Activated CD4-positive, alpha-beta T cell treated with anti-CD3 and anti-CD28 coated beads, Interleukin-2, amount 10 ng/mL, durations not matched to agents 7 days and 5 days (primary cell): ENCODE results near the gene AUTS2. TPM values are rescaled to one million over a fixed set of nuclear protein-coding genes. Genes with fewer than 3 reads are reported as not detected.
"Not testable (repeated sequence)": the region's sequence is repeated elsewhere in the genome, so short reads cannot be mapped to it uniquely, and the experiment has no call there.

Experiments
- CTCF ChIA-PET: fragments of 350-600 bp; sonication (Branson Sonifier 250); formaldehyde crosslinking; loops from one replicate; lab custom pipeline; 2021; ENCODE audit warnings: antibody characterized with exemption; lab: Charles Lee
- POLR2A ChIA-PET: fragments of 350-600 bp; sonication (Branson Sonifier 250); formaldehyde crosslinking; loops from one replicate; lab custom pipeline; 2021; ENCODE audit warnings: antibody characterized with exemption; lab: Charles Lee
- DNase-seq: peaks from one replicate; pipeline ENCODE4 v3.0.0-alpha.2; 2020
- H3K27ac Mint-ChIP-seq: one replicate; pipeline ENCODE4 v1.8.0; 2021; ENCODE audit warnings: mild to moderate bottlenecking, moderate library complexity, mixed read lengths
- H3K27me3 Mint-ChIP-seq: one replicate; pipeline ENCODE4 v1.8.0; 2021; ENCODE audit warnings: mixed read lengths
- H3K36me3 Mint-ChIP-seq: one replicate; pipeline ENCODE4 v1.8.0; 2021; ENCODE audit warnings: low read depth, mixed read lengths
- H3K4me1 Mint-ChIP-seq: one replicate; pipeline ENCODE4 v1.8.0; 2021; ENCODE audit warnings: mixed read lengths
- H3K4me3 Mint-ChIP-seq: one replicate; pipeline ENCODE4 v1.8.0; 2021; ENCODE audit warnings: mild to moderate bottlenecking, moderate library complexity, mixed read lengths
- H3K9me3 Mint-ChIP-seq: one replicate; pipeline ENCODE4 v1.8.0; 2021; ENCODE audit warnings: mixed read lengths
- total RNA-seq, 2 experiments: library from RNA; stranded (reverse); gene quantifications; one replicate each; pipeline ENCODE4 v1.2.3, GENCODE V29; 2021

The AUTS2 gene
- total RNA-seq, 2 experiments from 2014 or later: 13.9 to 18.9 TPM

DNA sequence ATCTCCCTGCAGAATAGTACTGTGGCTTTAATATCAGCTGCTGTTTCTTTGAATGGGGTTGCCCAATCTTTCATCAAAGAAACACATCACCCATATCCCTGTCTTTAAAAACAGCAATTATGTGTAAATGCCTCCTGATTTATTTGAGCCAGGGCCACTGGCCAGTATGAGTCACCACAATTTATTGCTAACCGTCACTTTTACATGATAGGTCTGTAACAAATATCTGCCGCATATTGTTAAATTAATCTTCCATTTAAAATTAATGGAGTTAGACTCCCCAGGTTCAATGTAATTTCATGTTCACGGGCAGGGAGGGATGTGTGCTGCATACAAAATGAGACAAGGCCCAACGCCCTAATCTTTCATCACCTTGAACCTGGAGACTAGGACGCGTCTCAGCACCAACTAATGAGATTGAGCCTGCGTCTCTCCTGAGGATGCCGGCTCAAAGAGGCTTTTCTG lies 673.4 kb downstream of the AUTS2 start:
- no peak overlapping the region for H3K4me3 Mint-ChIP-seq
- POLR2A ChIA-PET: no interaction called here
- CTCF ChIA-PET: no interaction called here
- H3K27ac Mint-ChIP-seq: no peak overlapping the region
- no peaks in the 10 kb centered on the region for H3K4me1 Mint-ChIP-seq
- H3K36me3 Mint-ChIP-seq: no peaks in the 10 kb centered on the region
- no peaks in the 10 kb centered on the region for H3K27me3 Mint-ChIP-seq
- DNase-seq: no peak
- no peaks in the 10 kb centered on the region for H3K9me3 Mint-ChIP-seq

- CTCF ChIA-PET: interaction anchor here (1.0 kb wide), 1 partner anchor 21 kb away, joined by 3 read pairs; no protein-coding TSS in a partner anchor
- H3K4me1 Mint-ChIP-seq, DNase-seq, H3K36me3 Mint-ChIP-seq, H3K9me3 Mint-ChIP-seq, H3K27ac Mint-ChIP-seq, POLR2A ChIA-PET, H3K4me3 Mint-ChIP-seq, H3K27me3 Mint-ChIP-seq: not testable (repeated sequence)
Measured at GRCh38 chr7:70275570-70275969, 677.3 kb downstream of the AUTS2 start.

DNA sequence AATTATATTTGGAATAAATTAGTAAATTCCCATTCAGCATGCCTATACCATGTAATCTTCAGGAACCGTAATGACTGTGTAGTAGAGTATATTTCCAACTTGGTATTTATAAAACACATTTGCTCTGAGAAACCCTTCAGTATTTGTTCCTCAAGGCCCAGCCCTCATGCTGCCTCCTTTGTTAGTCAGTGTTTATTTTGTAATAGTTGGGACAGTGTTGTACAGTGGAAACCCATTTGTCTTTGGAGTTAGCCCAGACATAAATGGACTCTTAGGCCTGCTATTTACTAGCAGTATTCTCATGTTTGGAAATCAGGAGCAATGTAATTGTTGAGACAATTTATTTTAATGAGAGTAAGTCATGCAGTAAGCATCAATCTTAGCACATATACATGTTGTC lies 686.9 kb downstream of the AUTS2 start:
- no peak overlapping the region for H3K27ac Mint-ChIP-seq
- POLR2A ChIA-PET: no interaction called here
- no peaks in the 10 kb centered on the region for H3K36me3 Mint-ChIP-seq
- H3K4me3 Mint-ChIP-seq: no peak overlapping the region
- no peak for DNase-seq
- CTCF ChIA-PET: no interaction called here
- peaks cover 3% of the 10 kb centered on the region for H3K27me3 Mint-ChIP-seq
- no peaks in the 10 kb centered on the region for H3K9me3 Mint-ChIP-seq
- H3K4me1 Mint-ChIP-seq: no peaks in the 10 kb centered on the region

GRCh38 chr7:70285854-70286253 lies 687.6 kb downstream of the AUTS2 start:
- Mint-ChIP-seq H3K4me3 (no peak overlapping the region), H3K27ac (no peak overlapping the region), H3K27me3 (peaks cover 4% of the 10 kb centered on the region), H3K4me1 (no peaks in the 10 kb centered on the region), H3K36me3 (no peaks in the 10 kb centered on the region), H3K9me3 (no peaks in the 10 kb centered on the region)
- POLR2A ChIA-PET: no interaction called here
- CTCF ChIA-PET: no interaction called here
- no peak for DNase-seq

GRCh38 chr7:70288781-70289456 lies 690.6 kb downstream of the AUTS2 start:
- peaks cover 4% of the 10 kb centered on the region for H3K27me3 Mint-ChIP-seq
- no peaks in the 10 kb centered on the region for H3K36me3 Mint-ChIP-seq
- no peaks in the 10 kb centered on the region for H3K4me1 Mint-ChIP-seq
- no peak for DNase-seq
- ChIA-PET POLR2A (no interaction called here), CTCF (no interaction called here)
- no peak overlapping the region for H3K4me3 Mint-ChIP-seq
- no peak overlapping the region for H3K27ac Mint-ChIP-seq
- H3K9me3 Mint-ChIP-seq: no peaks in the 10 kb centered on the region

DNA sequence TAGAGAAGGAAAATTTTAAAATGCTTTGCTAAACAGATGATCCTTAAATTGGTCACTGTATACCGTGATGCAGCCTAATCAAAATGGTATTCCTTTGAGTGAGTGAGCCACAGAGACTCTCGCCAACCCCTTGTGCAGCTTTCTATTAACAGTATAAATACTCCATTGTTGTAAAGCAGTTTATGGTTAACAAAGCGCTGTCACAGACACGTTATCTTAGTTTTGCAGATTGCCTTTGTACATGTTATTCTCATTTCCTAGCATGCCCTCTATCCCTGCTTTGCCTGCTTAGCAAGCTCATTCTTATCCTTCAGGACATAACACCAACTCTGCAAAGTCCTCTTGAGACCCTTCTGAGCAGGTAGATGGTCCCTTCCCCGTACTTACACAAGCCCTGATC lies 694.4 kb downstream of the AUTS2 start:
- DNase-seq: no peak
- H3K4me1 Mint-ChIP-seq: no peaks in the 10 kb centered on the region
- no peaks in the 10 kb centered on the region for H3K36me3 Mint-ChIP-seq
- H3K27ac Mint-ChIP-seq: no peak overlapping the region
- POLR2A ChIA-PET: no interaction called here
- H3K9me3 Mint-ChIP-seq: no peaks in the 10 kb centered on the region
- H3K4me3 Mint-ChIP-seq: no peak overlapping the region
- CTCF ChIA-PET: no interaction called here
- H3K27me3 Mint-ChIP-seq: peaks cover 6% of the 10 kb centered on the region

- no peaks in the 10 kb centered on the region for H3K36me3 Mint-ChIP-seq
- H3K9me3 Mint-ChIP-seq: peaks cover 3% of the 10 kb centered on the region
- no peak overlapping the region for H3K4me3 Mint-ChIP-seq
- no peak for DNase-seq
- ChIA-PET POLR2A (no interaction called here), CTCF (no interaction called here)
- no peaks in the 10 kb centered on the region for H3K4me1 Mint-ChIP-seq
- no peak overlapping the region for H3K27ac Mint-ChIP-seq
- H3K27me3 Mint-ChIP-seq: peaks cover 6% of the 10 kb centered on the region
Measured at GRCh38 chr7:70294211-70294911, 696.1 kb downstream of the AUTS2 start.

DNA sequence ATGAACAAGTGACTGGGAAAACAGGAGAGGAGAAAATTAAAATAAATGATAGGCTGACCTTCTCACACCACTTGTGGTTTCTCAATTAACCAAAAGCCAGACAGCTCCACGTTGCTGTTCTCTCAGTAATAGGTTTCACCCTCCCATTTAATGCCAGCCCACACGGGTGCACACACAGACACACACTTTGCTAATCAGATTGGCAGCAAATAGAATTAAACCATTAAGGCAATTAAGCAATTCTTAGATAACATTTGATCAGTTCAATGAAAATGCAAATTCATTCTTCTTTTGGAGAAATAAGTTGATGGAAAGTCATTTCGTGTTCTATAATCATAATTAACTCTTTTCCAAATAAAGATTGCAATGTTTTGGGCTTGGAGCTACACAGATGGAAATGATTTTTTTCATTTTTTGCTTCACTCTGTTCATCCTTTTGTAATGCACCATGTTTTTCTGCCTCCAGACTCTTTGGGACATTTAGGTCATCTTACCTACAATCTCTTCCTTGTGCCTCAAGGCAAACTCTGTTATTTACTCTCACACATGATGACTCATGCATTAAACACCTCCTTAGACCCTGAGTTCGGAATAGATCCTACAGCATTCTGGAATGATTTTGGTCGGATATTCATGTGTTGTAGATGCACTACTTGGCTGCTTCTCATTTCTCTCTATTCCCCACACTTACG lies 700.7 kb downstream of the AUTS2 start:
- no peak for DNase-seq
- Mint-ChIP-seq H3K9me3 (peaks cover 3% of the 10 kb centered on the region), H3K27ac (no peak overlapping the region), H3K36me3 (no peaks in the 10 kb centered on the region), H3K4me1 (peaks cover 27% of the 10 kb centered on the region), H3K4me3 (no peak overlapping the region), H3K27me3 (peaks cover 6% of the 10 kb centered on the region)
- ChIA-PET CTCF (no interaction called here), POLR2A (no interaction called here)

DNA sequence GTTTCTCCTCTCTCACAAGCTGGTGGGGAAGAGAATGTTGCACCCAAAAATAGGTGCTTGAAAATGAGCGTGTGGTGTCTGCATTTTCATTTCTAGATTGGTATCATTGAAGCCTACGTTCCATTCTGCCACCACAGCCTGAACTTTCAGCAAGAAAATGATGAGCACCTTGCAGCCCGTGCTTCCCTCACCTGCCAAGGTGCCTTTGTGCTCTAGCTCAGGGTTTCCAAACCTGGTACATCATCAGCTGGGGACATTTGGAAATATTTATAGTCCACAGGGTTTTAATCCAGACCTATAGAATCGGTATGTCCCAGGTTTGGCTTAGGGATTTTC lies 701.2 kb downstream of the AUTS2 start:
- POLR2A ChIA-PET: no interaction called here
- H3K36me3 Mint-ChIP-seq: no peaks in the 10 kb centered on the region
- peaks cover 3% of the 10 kb centered on the region for H3K9me3 Mint-ChIP-seq
- CTCF ChIA-PET: no interaction called here
- no peak overlapping the region for H3K4me3 Mint-ChIP-seq
- H3K4me1 Mint-ChIP-seq: peaks cover 31% of the 10 kb centered on the region
- no peak for DNase-seq
- no peak overlapping the region for H3K27ac Mint-ChIP-seq
- peaks cover 4% of the 10 kb centered on the region for H3K27me3 Mint-ChIP-seq

- Mint-ChIP-seq H3K9me3 (peaks cover 6% of the 10 kb centered on the region), H3K4me3 (no peak overlapping the region), H3K27ac (no peak overlapping the region), H3K4me1 (peaks cover 35% of the 10 kb centered on the region), H3K27me3 (peaks cover 4% of the 10 kb centered on the region), H3K36me3 (no peaks in the 10 kb centered on the region)
- DNase-seq: no peak
- POLR2A ChIA-PET: no interaction called here
- CTCF ChIA-PET: no interaction called here
Measured at GRCh38 chr7:70301673-70302185, 703.5 kb downstream of the AUTS2 start.

DNA sequence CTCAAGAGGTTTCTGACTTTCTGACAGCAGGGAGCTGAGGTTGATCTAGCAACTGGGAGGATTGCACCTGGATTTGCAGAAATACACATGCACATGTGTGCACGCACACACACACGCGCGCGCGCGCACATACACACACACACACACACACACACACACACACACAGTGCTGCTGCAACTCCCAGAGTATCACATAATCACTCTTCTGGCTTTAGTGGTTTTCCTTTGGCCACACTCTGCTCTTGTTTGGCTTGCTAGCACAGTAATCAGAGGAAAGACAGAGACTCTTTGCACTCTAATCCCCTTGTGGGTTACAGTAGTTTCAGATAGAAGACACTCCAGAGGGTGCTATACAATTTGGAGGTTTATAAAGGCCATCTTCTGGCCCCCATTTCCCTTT lies 705.0 kb downstream of the AUTS2 start:
- no peak overlapping the region for H3K27ac Mint-ChIP-seq
- ChIA-PET CTCF (no interaction called here), POLR2A (no interaction called here)
- DNase-seq: peak; percentile 33
- peaks cover 6% of the 10 kb centered on the region for H3K9me3 Mint-ChIP-seq
- H3K36me3 Mint-ChIP-seq: peaks cover 2% of the 10 kb centered on the region
- H3K4me1 Mint-ChIP-seq: peaks cover 50% of the 10 kb centered on the region
- H3K27me3 Mint-ChIP-seq: peaks cover 4% of the 10 kb centered on the region
- H3K4me3 Mint-ChIP-seq: no peak overlapping the region

- ChIA-PET CTCF (no interaction called here), POLR2A (no interaction called here)
- Mint-ChIP-seq H3K9me3 (peaks cover 4% of the 10 kb centered on the region), H3K4me1 (peaks cover 51% of the 10 kb centered on the region), H3K4me3 (no peak overlapping the region), H3K27me3 (peaks cover 4% of the 10 kb centered on the region), H3K27ac (no peak overlapping the region), H3K36me3 (peaks cover 2% of the 10 kb centered on the region)
- DNase-seq: no peak
Measured at GRCh38 chr7:70303780-70304179, 705.5 kb downstream of the AUTS2 start.

DNA sequence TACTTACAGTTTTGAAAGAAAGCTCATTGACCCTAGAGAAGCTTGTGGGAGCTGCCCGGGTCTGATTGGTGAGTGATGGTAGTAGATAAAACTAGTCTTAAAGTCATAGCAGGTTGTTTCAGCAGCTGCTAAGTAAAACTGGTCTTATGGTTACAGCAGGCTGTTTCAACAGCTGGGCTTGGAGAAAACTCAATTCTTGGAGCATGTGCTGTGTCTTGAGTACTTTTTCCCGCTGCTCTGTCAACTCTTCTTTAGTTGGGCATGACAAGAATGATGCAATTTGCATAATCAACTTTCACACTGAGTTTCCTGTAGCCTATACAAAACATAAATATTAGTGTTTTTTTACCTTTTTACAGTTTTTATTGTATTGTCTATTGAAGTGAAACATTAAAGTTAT lies 707.9 kb downstream of the AUTS2 start:
- H3K36me3 Mint-ChIP-seq: peaks cover 2% of the 10 kb centered on the region
- H3K4me3 Mint-ChIP-seq: no peak overlapping the region
- ChIA-PET CTCF (interaction anchor here (0.6 kb wide), 2 partner anchors 102 to 877 kb away, joined by 3 to 4 read pairs; no protein-coding TSS in a partner anchor), POLR2A (no interaction called here)
- peaks cover 4% of the 10 kb centered on the region for H3K27me3 Mint-ChIP-seq
- DNase-seq: no peak
- H3K27ac Mint-ChIP-seq: no peak overlapping the region
- H3K4me1 Mint-ChIP-seq: peaks cover 55% of the 10 kb centered on the region
- H3K9me3 Mint-ChIP-seq: peaks cover 4% of the 10 kb centered on the region
